ENCODE measurements around the gene OTUD7B.
"Not testable (repeated sequence)": the region's sequence is repeated elsewhere in the genome, so short reads cannot be mapped to it uniquely, and the experiment has no call there.

Gene OTUD7B

GRCh38 chr1:150003801-150004200 is 6.7 kb downstream of the OTUD7B start:
- no peak for DNase-seq (ENCODE audit: low spot score)

- DNase-seq (ENCODE audit: low spot score) = no peak
Measured at GRCh38 chr1:150002217-150002616, 8.3 kb downstream of the OTUD7B start.

- DNase-seq (ENCODE audit: low spot score) = no peak
Measured at GRCh38 chr1:150001415-150001814, 9.1 kb downstream of the OTUD7B start.

DNA sequence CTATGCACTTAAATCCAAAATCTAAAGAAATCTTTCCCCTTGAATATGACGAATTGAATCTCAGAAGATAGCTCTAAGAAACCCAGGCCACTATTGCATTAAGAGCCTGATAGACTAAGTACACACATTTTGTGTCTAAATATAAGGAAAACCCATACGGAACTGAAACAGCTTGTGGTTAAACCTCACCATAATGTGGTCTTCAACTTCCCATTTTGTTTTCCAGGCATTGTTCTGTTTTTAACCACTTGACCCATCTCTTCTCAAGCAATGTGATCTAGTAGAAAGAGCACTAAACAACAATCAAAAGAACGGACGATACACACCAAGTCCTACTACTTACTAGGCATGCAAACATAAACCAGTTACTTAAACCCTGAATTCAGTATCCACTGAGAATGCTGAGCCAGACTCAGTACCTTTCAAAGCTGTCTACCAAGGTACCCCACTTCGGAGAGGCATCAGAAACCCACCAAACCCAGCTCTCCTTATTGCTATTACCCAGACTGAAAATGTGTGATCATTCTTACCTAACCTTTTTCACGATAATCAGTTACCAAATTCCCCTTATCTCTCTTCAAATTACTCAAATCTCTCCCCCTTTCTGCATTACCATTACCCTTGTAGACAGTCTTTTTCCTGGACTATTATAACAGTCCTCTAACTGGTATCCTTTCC is 12.8 kb downstream of the OTUD7B start:
- peak; percentile 61 for DNase-seq (ENCODE audit: low spot score)

DNA sequence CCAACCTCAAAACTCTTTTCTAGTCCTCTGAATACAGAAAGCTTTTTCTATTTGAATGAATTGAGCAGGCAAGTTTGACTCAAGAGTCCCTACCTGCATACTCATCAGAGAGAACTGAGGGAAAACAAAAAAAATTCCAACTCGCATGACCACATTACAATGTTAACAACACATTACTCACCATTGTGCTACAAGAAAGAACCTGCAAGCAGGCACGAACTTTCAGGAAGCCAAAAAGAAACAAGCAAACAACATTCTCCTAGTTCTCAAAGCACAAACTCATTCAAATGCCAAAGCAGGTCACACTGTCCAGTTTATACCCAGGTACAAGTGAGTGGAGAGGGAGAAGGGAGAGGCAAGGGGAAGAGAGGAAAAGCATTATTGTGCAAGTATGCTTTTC is 14.6 kb downstream of the OTUD7B start:
- no peak for DNase-seq (ENCODE audit: low spot score)

- no peak for DNase-seq (ENCODE audit: low spot score)
Measured at GRCh38 chr1:149993764-149994163, 16.8 kb downstream of the OTUD7B start.

- DNase-seq (ENCODE audit: low spot score) = no peak
Measured at GRCh38 chr1:149993181-149993580, 17.3 kb downstream of the OTUD7B start.

GRCh38 chr1:149987297-149987595 is 23.3 kb downstream of the OTUD7B start:
- DNase-seq (ENCODE audit: low spot score) = no peak

DNA sequence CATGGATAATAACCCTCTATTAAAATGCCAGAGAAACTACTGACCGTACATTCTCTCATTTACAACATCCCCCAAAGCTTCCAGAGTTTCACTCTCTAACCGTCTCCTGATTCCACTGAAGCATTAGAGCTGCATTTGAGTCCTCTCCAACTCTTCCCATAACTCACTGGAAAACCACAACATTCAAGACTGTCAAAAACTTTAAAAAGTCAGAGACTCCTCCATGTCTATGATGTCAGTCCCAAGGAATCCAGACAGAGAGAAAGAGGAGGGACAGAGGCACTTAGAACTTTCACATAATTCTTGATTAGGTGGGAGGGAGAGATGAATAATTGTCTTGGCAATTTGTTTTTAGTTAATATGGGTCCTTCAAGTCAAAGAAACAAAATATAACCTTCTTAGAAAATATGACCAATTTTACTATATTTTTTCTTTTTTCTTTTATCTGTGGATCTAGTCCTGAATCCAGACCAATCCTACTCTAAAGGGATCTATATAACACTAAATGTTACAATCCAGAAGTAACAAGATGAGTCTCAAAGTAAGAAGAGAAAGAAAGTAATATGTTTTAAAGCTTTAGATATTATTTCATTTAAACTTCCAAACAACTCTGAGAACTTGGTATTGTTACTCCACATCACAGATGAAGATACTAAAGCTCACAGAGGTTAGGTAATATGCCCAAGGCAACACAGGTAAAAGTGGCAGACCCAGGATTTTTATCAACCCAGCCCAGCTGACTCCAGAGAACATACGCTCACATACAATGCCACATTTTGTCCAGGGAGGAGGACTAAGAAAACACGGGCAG is 23.8 kb downstream of the OTUD7B start:
- no peak for DNase-seq (ENCODE audit: low spot score)

DNA sequence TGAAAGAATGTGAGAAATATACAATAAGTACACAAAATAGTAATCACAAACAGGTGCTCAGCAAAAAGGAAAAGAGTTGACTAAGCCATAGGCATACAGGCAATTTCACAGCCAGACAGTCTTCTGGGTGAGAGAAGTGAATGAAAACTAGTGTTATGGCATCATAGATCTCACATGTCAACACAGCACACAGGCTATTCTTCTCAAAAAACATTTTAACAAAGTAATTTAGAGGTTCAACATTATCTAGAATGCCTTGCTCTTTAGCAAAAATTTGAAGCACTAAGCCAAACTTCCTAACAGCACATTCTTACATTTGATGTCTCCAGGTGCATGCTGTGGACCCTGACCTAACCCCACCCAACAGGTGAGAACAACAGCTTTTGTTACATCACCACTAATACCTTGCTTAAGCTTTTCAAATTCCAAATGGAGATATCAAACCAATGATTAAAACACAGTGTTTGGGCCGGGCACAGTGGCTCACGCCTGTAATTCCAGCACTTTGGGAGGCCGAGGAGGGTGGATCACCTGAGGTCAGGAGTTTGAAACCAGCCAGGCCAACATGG is 30.5 kb downstream of the OTUD7B start:
- no peak for DNase-seq (ENCODE audit: low spot score)

DNA sequence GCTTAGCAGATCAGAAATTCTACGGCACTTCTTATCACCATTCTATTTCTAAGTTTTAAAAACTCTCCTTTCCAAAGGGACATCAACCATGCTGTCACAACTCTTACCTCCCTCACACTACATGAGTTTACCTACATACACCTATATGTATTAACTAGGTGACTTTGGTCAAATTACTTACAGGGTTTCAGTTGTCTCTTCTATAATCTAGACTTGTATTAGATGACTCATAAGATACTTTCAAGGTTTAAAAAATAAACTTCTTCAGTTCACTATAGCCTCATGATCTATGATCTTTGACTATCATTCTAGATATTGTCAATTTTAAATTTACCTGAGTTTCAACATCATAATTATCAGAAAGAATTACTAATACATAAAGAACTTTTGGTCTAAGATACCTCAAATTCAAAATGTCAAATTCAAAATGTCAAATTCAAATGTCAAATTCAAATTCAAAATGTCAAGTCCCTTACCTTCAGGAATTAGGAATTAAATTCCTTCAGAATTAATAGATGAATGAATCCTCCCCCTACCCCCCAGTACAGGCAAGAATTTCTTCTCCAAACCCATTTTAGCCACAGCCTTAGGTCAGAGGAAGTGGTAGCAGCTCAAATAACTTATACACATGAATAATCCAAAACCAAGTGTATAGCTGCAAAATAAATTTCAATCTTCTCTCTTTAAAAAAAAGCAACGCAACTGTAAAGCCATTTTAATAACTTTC is 31.1 kb downstream of the OTUD7B start:
- no peak for DNase-seq (ENCODE audit: low spot score)

- no peak for DNase-seq (ENCODE audit: low spot score)
Measured at GRCh38 chr1:149978547-149979023, 31.9 kb downstream of the OTUD7B start.

GRCh38 chr1:149977345-149977744 is 33.2 kb downstream of the OTUD7B start:
- DNase-seq (ENCODE audit: low spot score) = no peak

- no peak for DNase-seq (ENCODE audit: low spot score)
Measured at GRCh38 chr1:149972547-149972946, 38.0 kb downstream of the OTUD7B start.

DNA sequence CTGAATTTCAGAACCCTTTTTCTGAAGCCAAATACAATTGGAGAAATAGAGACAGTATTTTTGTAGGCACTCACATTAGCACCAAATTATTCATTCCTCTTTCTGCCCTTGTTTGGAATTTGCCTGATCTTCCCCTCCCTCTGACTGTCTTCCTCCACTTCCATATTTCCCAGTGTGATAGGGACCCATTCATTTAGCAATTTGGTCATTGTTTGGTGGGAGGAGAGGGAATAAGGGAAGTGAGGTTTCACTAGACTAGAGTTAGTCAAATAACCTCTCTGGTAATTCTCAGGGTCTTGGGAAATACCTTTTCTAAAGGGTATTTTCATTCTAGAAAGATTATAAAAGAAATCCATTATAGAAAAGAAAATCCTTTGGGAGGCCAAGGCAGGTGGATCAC is 42.9 kb downstream of the OTUD7B start:
- DNase-seq (ENCODE audit: low spot score) = no peak

GRCh38 chr1:149967041-149967440 is 43.5 kb downstream of the OTUD7B start:
- no peak for DNase-seq (ENCODE audit: low spot score)

DNA sequence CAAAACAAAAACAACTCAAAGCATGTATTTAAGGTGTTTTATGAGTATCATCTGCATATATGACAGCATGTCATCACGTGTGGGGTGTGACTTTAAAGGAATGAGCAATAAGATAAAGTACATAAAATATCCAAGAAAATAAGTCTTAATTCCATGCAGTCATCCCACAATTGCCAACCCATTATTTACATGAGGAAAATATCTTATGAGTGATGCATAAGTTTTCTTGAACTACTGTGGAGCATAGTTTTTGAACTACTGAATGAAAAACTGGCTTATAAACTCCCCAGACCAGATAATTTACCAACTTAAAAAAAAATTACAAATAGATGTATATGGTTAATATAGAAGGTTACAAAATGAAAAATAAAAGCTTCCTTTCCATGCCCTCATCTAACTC is 44.1 kb downstream of the OTUD7B start:
- no peak for DNase-seq (ENCODE audit: low spot score)

- no peak for DNase-seq (ENCODE audit: low spot score)
Measured at GRCh38 chr1:149965440-149965839, 45.1 kb downstream of the OTUD7B start.

GRCh38 chr1:149963358-149963757 is 47.2 kb downstream of the OTUD7B start:
- peak; percentile 23 for DNase-seq (ENCODE audit: low spot score)

DNA sequence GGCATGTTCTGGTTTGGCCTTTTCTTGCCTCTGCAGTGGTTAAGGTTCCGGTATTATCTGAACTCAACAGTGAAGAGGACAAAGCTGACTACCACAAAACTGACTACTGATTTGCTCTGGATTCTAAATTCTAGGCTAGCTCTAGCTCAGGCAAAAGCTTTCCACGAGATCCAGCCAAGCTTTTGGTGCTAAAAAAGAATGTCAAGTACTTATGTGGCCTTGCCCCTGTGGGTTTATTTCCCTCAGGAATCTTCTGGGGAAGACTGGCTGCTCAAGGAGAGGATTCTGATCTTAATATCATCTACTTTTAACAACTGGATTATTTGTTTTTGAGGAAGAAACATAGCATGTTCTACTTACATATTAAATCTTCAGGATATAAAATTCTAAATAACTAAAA is 47.8 kb downstream of the OTUD7B start:
- peak; percentile 21 for DNase-seq (ENCODE audit: low spot score)

DNA sequence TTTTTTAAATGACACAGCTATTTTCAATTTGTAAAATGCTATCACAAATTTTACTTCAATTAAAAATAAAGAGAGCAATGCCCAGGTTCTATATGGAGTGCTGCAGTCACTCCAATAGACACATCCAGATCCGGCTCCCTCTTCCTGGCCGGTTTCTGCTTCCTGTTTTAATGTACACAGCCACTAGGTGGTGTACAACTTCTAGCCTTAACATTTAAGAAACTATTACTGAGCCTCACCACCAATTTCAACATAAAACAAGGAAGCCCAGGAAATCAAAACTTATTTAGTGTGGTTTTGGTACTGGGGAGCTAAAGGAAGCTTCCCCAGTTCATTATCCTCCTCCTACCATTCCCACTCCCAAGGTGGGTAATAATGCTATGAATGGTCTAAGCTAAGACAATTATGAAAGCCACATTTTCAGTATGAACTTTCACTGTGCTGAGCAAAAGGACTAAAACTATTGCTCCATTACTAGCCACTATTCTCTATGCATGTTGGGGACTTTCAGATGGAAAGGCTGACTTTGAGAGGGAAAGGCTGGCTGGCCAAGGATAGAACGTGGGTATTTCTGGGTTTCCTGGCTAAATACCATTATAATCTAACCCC is 48.4 kb downstream of the OTUD7B start:
- peak; percentile 88 for DNase-seq (ENCODE audit: low spot score)

- DNase-seq (ENCODE audit: low spot score) = not testable (repeated sequence)
Measured at GRCh38 chr1:149957548-149957947, 53.0 kb downstream of the OTUD7B start.
